H9 (cell line): ENCODE measurements around the gene HCST. TPM values are rescaled to one million over a fixed set of nuclear protein-coding genes. Genes with fewer than 3 reads are reported as not detected.

Source experiments
- DNase-seq: peaks from one replicate; pipeline ENCODE4 v3.0.0-alpha.2; 2017
- H2AFZ ChIP-seq: one replicate; pipeline ENCODE4 v1.6.1; 2013; ENCODE audit warnings: mild to moderate bottlenecking, low read length, control low read depth, moderate library complexity
- H2AK5ac ChIP-seq: 2 replicates; pipeline ENCODE4 v1.6.1; 2013; ENCODE audit warnings: low read length, control low read depth, mixed read lengths; ENCODE audit not compliant: insufficient read length
- H2BK120ac ChIP-seq: one replicate; pipeline ENCODE4 v1.6.1; 2013; ENCODE audit warnings: low read depth, mild to moderate bottlenecking, low read length, control low read depth, inconsistent platforms; ENCODE audit not compliant: poor library complexity, severe bottlenecking
- H2BK12ac ChIP-seq: 2 replicates; pipeline ENCODE4 v1.6.1; 2013; ENCODE audit warnings: low read length, control low read depth, mixed read lengths, low read depth; ENCODE audit not compliant: insufficient read length
- H2BK15ac ChIP-seq: 2 replicates; pipeline ENCODE4 v1.6.1; 2013; ENCODE audit warnings: low read depth, low read length, control low read depth
- H2BK20ac ChIP-seq: one replicate; pipeline ENCODE4 v1.6.1; 2013; ENCODE audit warnings: low read depth, mild to moderate bottlenecking, low read length, control low read depth, inconsistent platforms; ENCODE audit not compliant: poor library complexity, severe bottlenecking
- H2BK5ac ChIP-seq: 2 replicates; pipeline ENCODE4 v1.6.1; 2013; ENCODE audit warnings: low read length, control low read depth, mixed read lengths; ENCODE audit not compliant: insufficient read length
- H3K14ac ChIP-seq: 2 replicates; pipeline ENCODE4 v1.6.1; 2013; ENCODE audit warnings: low read length, control low read depth; ENCODE audit not compliant: insufficient read depth
- H3K18ac ChIP-seq: 2 replicates; pipeline ENCODE4 v1.6.1; 2013; ENCODE audit warnings: low read depth, mild to moderate bottlenecking, mixed read lengths, low read length, control low read depth; ENCODE audit not compliant: insufficient read length
- H3K23ac ChIP-seq: 2 replicates; pipeline ENCODE4 v1.6.1; 2013; ENCODE audit warnings: low read length, control low read depth, mixed read lengths, low read depth; ENCODE audit not compliant: insufficient read length
- H3K23me2 ChIP-seq: 2 replicates; pipeline ENCODE4 v1.6.1; 2013; ENCODE audit warnings: low read depth, mild to moderate bottlenecking, mixed read lengths, low read length, control low read depth; ENCODE audit not compliant: insufficient read length, poor library complexity, severe bottlenecking
- H3K27ac ChIP-seq: 2 replicates; pipeline ENCODE4 v1.5.1; 2013; ENCODE audit warnings: low read length, control low read depth, mixed read lengths, low read depth; ENCODE audit not compliant: insufficient read length
- H3K27me3 ChIP-seq: 2 replicates; pipeline ENCODE4 v1.6.1; 2013; ENCODE audit warnings: low read length, control low read depth, inconsistent platforms; ENCODE audit not compliant: insufficient read depth
- H3K4ac ChIP-seq: 2 replicates; pipeline ENCODE4 v1.6.1; 2013; ENCODE audit warnings: low read depth, mild to moderate bottlenecking, control low read depth, inconsistent platforms, low read length, moderate library complexity
- H3K4me1 ChIP-seq: 2 replicates; pipeline ENCODE4 v1.6.1; 2013; ENCODE audit warnings: low read length, control low read depth, inconsistent platforms; ENCODE audit not compliant: insufficient read depth
- H3K4me2 ChIP-seq: 2 replicates; pipeline ENCODE4 v1.6.1; 2013; ENCODE audit warnings: low read length, control low read depth, mixed read lengths; ENCODE audit not compliant: insufficient read length, insufficient read depth
- H3K56ac ChIP-seq: 2 replicates; pipeline ENCODE4 v1.6.1; 2013; ENCODE audit warnings: low read depth, mild to moderate bottlenecking, mixed read lengths, low read length, control low read depth; ENCODE audit not compliant: insufficient read length
- H3K79me1 ChIP-seq: 2 replicates; pipeline ENCODE4 v1.6.1; 2013; ENCODE audit warnings: low read depth, mild to moderate bottlenecking, moderate library complexity, low read length, control low read depth, inconsistent platforms; ENCODE audit not compliant: insufficient read depth, poor library complexity, severe bottlenecking
- H3K79me2 ChIP-seq: 2 replicates; pipeline ENCODE4 v1.6.1; 2013; ENCODE audit warnings: low read length, control low read depth, inconsistent platforms; ENCODE audit not compliant: insufficient read depth
- H3K9ac ChIP-seq: 2 replicates; pipeline ENCODE4 v1.6.1; 2013; ENCODE audit warnings: low read length, control low read depth, mixed read lengths; ENCODE audit not compliant: insufficient read length; ENCODE audit errors: extremely low read depth
- H3K9me3 ChIP-seq: one replicate; pipeline ENCODE4 v1.6.1; 2013; ENCODE audit warnings: low read depth, low read length, inconsistent platforms; ENCODE audit not compliant: control insufficient read depth
- H3T11ph ChIP-seq: one replicate; pipeline ENCODE4 v1.6.1; 2013; ENCODE audit warnings: mild to moderate bottlenecking, low read length, control low read depth, inconsistent platforms
- H4K20me1 ChIP-seq: one replicate; pipeline ENCODE4 v1.6.1; 2013; ENCODE audit not compliant: control insufficient read depth, insufficient read length, insufficient read depth
- H4K5ac ChIP-seq: 2 replicates; pipeline ENCODE4 v1.6.1; 2013; ENCODE audit warnings: low read depth, mild to moderate bottlenecking, mixed read lengths, low read length, control low read depth; ENCODE audit not compliant: insufficient read length
- H4K8ac ChIP-seq: replicated peaks from 2 replicates; pipeline ENCODE4 v1.6.1; 2013; ENCODE audit warnings: low read length, control low read depth, mixed read lengths, low read depth; ENCODE audit not compliant: insufficient read length
- H4K91ac ChIP-seq: 2 replicates; pipeline ENCODE4 v1.6.1; 2013; ENCODE audit warnings: low read depth, mild to moderate bottlenecking, moderate library complexity, mixed read lengths, low read length, control low read depth; ENCODE audit not compliant: insufficient read length
- H3K27ac Mint-ChIP-seq, 3 experiments: 2 replicates in 2 of 3; 3 replicates in 1 of 3; pipeline ENCODE4 v1.8.0; 2020 to 2021; ENCODE audit warnings: mixed read lengths in 3 of 3, mild to moderate bottlenecking in 1 of 3, moderate library complexity in 1 of 3
- H3K27me3 Mint-ChIP-seq: 2 replicates; pipeline ENCODE4 v1.8.0; 2021; ENCODE audit warnings: low read depth, mild to moderate bottlenecking, moderate library complexity, mixed read lengths
- H3K36me3 Mint-ChIP-seq, 3 experiments: 2 replicates in 2 of 3; 3 replicates in 1 of 3; pipeline ENCODE4 v1.8.0; 2020 to 2021; ENCODE audit warnings: low read depth in 3 of 3, mixed read lengths in 3 of 3; ENCODE audit not compliant: insufficient read depth in 1 of 3
- H3K4me1 Mint-ChIP-seq, 2 experiments: 2 replicates each; pipeline ENCODE4 v1.8.0; 2020; ENCODE audit warnings: mixed read lengths in 2 of 2
- H3K4me3 Mint-ChIP-seq, 2 experiments: 2 replicates in 1 of 2; 3 replicates in 1 of 2; pipeline ENCODE4 v1.8.0; 2020 to 2021; ENCODE audit warnings: mild to moderate bottlenecking in 2 of 2, mixed read lengths in 2 of 2, moderate library complexity in 1 of 2
- H3K9me3 Mint-ChIP-seq, 2 experiments: 2 replicates in 1 of 2; 3 replicates in 1 of 2; pipeline ENCODE4 v1.8.0; 2020; ENCODE audit warnings: mild to moderate bottlenecking in 2 of 2, mixed read lengths in 2 of 2, moderate library complexity in 1 of 2
- WGBS: extraction: QIAGEN DNeasy Blood & Tissue Kit; methylation state at CpG from one replicate; pipeline ENCODE4 v1.1.7; 2013; ENCODE audit warnings: missing lambda C conversion rate, low lambda C conversion rate, mixed read lengths; ENCODE audit not compliant: insufficient read length; ENCODE audit errors: extremely low coverage; 5-methylcytosine and 5-hydroxymethylcytosine counted together
- total RNA-seq: library from RNA; stranded (reverse); gene quantifications from 2 replicates; pipeline ENCODE4 v1.2.1, GENCODE V29; 2021
- TF ChIP-seq, protein P1 (sequence below): fragments of 200-600 bp; sonication (generic); conservative IDR thresholded peaks from 3 replicates; pipeline ENCODE4 v1.8.0; 2021; ENCODE audit warnings: antibody characterized with exemption, mild to moderate bottlenecking

Gene HCST
- total RNA-seq, 1 experiment from 2014 or later, result 0.68 TPM

GRCh38 chr19:35887197-35887596 is 15.1 kb upstream of the HCST start:
- no peak overlapping the region for H2BK120ac ChIP-seq
- no peak overlapping the region for H2BK20ac ChIP-seq
- H3K14ac ChIP-seq, result no peak overlapping the region
- no peak overlapping the region for H4K5ac ChIP-seq
- no peak overlapping the region for H2AFZ ChIP-seq
- H2BK12ac ChIP-seq, result no peak overlapping the region
- no peak overlapping the region for H4K91ac ChIP-seq
- H3K18ac ChIP-seq, result no peak overlapping the region
- no peaks in the 10 kb centered on the region for H3K23me2 ChIP-seq
- no peaks in the 10 kb centered on the region for H3K9me3 ChIP-seq
- no peak overlapping the region for H2BK5ac ChIP-seq
- no peak overlapping the region for H2BK15ac ChIP-seq
- H3T11ph ChIP-seq, result no peak overlapping the region
- Mint-ChIP-seq H3K4me1 (no peaks in the 10 kb centered on the region), H3K27me3 (no peaks in the 10 kb centered on the region), H3K27ac (no peak overlapping the region), H3K36me3 (peaks cover 31 to 54% (median 46%) of the 10 kb centered on the region in 3 experiments), H3K9me3 (no peaks in the 10 kb centered on the region), H3K4me3 (no peak overlapping the region)
- H3K4me2 ChIP-seq, result no peak overlapping the region
- no peaks in the 10 kb centered on the region for H3K4me1 ChIP-seq
- H3K27me3 ChIP-seq, result no peaks in the 10 kb centered on the region
- no peak overlapping the region for H3K23ac ChIP-seq
- no peak overlapping the region for H3K9ac ChIP-seq
- H3K4ac ChIP-seq, result no peak overlapping the region
- no peak overlapping the region for H4K8ac ChIP-seq
- no CpG with 5 or more reads among the region's 5 CpGs for WGBS
- TF ChIP-seq, protein P1, sequence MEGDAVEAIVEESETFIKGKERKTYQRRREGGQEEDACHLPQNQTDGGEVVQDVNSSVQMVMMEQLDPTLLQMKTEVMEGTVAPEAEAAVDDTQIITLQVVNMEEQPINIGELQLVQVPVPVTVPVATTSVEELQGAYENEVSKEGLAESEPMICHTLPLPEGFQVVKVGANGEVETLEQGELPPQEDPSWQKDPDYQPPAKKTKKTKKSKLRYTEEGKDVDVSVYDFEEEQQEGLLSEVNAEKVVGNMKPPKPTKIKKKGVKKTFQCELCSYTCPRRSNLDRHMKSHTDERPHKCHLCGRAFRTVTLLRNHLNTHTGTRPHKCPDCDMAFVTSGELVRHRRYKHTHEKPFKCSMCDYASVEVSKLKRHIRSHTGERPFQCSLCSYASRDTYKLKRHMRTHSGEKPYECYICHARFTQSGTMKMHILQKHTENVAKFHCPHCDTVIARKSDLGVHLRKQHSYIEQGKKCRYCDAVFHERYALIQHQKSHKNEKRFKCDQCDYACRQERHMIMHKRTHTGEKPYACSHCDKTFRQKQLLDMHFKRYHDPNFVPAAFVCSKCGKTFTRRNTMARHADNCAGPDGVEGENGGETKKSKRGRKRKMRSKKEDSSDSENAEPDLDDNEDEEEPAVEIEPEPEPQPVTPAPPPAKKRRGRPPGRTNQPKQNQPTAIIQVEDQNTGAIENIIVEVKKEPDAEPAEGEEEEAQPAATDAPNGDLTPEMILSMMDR, result no peak
- no peak overlapping the region for H2AK5ac ChIP-seq
- no peak overlapping the region for H3K56ac ChIP-seq
- H3K79me1 ChIP-seq, result no peaks in the 10 kb centered on the region
- no peaks in the 10 kb centered on the region for H3K79me2 ChIP-seq
- no peaks in the 10 kb centered on the region for H4K20me1 ChIP-seq
- no peak overlapping the region for H3K27ac ChIP-seq
- no peak for DNase-seq
